Neuron (in vitro differentiated cells): ENCODE results near the gene TESK2.

Experiments
- H2AFZ ChIP-seq: one replicate; pipeline ENCODE4 v1.6.1; 2013; ENCODE audit warnings: low read depth, mild to moderate bottlenecking, inconsistent platforms, low read length, moderate library complexity
- H3K27me3 ChIP-seq: one replicate; pipeline ENCODE4 v1.6.1; 2013; ENCODE audit warnings: low read length; ENCODE audit not compliant: insufficient read depth
- H3K36me3 ChIP-seq: one replicate; pipeline ENCODE4 v1.6.1; 2013; ENCODE audit warnings: low read length; ENCODE audit not compliant: insufficient read depth
- H3K4me1 ChIP-seq: one replicate; pipeline ENCODE4 v1.6.1; 2013; ENCODE audit warnings: low read length; ENCODE audit not compliant: insufficient read depth
- H3K4me3 ChIP-seq: 2 replicates; pipeline ENCODE4 v1.5.1; 2013; ENCODE audit warnings: mild to moderate bottlenecking, low read length, moderate library complexity
- H3K9me3 ChIP-seq: one replicate; pipeline ENCODE4 v1.6.1; 2013; ENCODE audit warnings: low read length

Gene TESK2

GRCh38 chr1:45337630-45338325 lies 153.2 kb downstream of the TESK2 start:
- H3K4me3 ChIP-seq: no peak overlapping the region
- no peak overlapping the region for H2AFZ ChIP-seq
- H3K4me1 ChIP-seq: peaks cover 12% of the 10 kb centered on the region
- no peaks in the 10 kb centered on the region for H3K9me3 ChIP-seq
- peaks cover 32% of the 10 kb centered on the region for H3K36me3 ChIP-seq
- H3K27me3 ChIP-seq: no peaks in the 10 kb centered on the region

DNA sequence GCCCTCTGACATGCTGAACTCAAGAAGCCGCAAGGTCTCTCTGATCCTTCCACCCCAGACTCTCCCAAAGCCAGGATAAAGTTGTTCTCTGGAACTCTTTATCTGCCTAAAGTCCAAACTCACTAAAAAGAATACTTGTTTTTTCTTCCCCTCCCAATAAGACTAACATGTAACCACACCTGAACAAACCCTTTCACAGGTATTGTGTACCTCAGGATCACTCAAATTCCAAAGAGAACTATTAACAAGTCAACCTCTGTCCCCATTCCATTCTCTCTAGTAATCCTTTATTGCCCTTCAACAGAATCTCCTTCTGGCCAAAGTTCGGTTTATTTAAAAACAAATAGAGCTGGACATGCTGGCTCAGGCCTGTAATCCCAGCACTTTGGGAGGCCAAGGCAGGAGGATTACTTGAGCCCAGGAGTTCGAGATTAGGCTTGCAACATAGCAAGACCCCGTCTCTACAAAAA lies 155.1 kb downstream of the TESK2 start:
- peaks cover 32% of the 10 kb centered on the region for H3K36me3 ChIP-seq
- no peaks in the 10 kb centered on the region for H3K27me3 ChIP-seq
- no peak overlapping the region for H2AFZ ChIP-seq
- peaks cover 7% of the 10 kb centered on the region for H3K4me1 ChIP-seq
- H3K4me3 ChIP-seq: no peak overlapping the region
- no peaks in the 10 kb centered on the region for H3K9me3 ChIP-seq

- Histone ChIP-seq H3K4me1 (peaks cover 5% of the 10 kb centered on the region), H2AFZ (no peak overlapping the region), H3K9me3 (no peaks in the 10 kb centered on the region), H3K27me3 (no peaks in the 10 kb centered on the region), H3K36me3 (peaks cover 35% of the 10 kb centered on the region), H3K4me3 (no peak overlapping the region)
Measured at GRCh38 chr1:45334308-45335245, 156.4 kb downstream of the TESK2 start.

GRCh38 chr1:45332346-45332720 lies 158.6 kb downstream of the TESK2 start:
- H3K27me3 ChIP-seq: no peaks in the 10 kb centered on the region
- H3K4me3 ChIP-seq: no peak overlapping the region
- H3K36me3 ChIP-seq: peaks cover 46% of the 10 kb centered on the region
- H2AFZ ChIP-seq: no peak overlapping the region
- peaks cover under 1% of the 10 kb centered on the region for H3K9me3 ChIP-seq
- H3K4me1 ChIP-seq: no peaks in the 10 kb centered on the region

DNA sequence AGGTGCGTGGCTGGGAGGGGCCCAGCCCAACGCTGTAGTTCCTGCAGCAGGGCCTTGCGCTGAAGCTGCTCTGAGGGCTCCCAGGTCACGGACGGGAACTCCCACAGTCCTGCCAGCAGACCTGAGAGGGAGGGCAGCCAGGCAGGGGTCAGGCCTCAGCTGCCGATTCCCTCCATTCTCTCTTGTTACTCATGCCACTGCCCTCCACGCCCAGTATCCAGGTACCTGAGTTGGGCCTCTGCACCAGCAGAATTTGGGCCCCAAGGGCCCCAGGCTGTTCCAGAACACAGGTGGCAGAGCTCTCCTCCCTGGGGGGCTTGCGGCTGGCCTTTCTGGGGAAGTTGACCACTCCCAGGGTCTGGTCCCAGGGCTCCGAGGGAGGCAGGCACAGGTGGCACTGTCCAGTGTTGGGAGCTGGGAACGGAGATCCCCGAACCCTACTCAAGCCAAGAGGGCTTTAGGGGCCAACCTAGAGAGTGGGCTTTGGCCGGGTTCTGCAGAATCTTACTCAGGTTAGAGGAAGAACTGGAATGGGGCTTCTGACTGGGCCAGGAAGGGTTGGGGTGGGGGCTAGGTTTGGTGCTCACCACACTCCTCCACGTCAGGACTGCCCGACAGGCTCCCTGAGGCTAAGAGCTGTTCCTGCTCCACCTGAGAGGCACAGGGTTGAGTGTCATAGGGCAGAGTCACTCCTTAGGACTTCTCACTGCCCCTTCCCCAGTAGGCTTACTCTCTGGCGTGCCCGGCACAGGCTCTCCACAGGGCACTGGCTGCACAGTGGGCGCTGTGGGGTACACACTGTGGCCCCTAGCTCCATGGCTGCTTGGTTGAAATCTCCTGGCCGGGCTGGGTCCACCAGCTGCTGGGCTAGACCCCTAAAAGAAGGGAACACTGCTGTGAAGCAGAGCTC lies 159.3 kb downstream of the TESK2 start:
- Histone ChIP-seq H3K27me3 (no peaks in the 10 kb centered on the region), H3K36me3 (peaks cover 48% of the 10 kb centered on the region), H3K9me3 (peaks cover 3% of the 10 kb centered on the region), H3K4me1 (no peaks in the 10 kb centered on the region), H2AFZ (no peak overlapping the region), H3K4me3 (no peak overlapping the region)

GRCh38 chr1:45329445-45329844 lies 161.5 kb downstream of the TESK2 start:
- Histone ChIP-seq H2AFZ (no peak overlapping the region), H3K9me3 (peaks cover 3% of the 10 kb centered on the region), H3K36me3 (peaks cover 47% of the 10 kb centered on the region), H3K27me3 (no peaks in the 10 kb centered on the region), H3K4me3 (no peak overlapping the region), H3K4me1 (no peaks in the 10 kb centered on the region)

GRCh38 chr1:45328680-45329079 lies 162.3 kb downstream of the TESK2 start:
- Histone ChIP-seq H3K36me3 (peaks cover 40% of the 10 kb centered on the region), H3K9me3 (peaks cover 3% of the 10 kb centered on the region), H3K4me3 (no peak overlapping the region), H2AFZ (no peak overlapping the region), H3K4me1 (no peaks in the 10 kb centered on the region), H3K27me3 (no peaks in the 10 kb centered on the region)

DNA sequence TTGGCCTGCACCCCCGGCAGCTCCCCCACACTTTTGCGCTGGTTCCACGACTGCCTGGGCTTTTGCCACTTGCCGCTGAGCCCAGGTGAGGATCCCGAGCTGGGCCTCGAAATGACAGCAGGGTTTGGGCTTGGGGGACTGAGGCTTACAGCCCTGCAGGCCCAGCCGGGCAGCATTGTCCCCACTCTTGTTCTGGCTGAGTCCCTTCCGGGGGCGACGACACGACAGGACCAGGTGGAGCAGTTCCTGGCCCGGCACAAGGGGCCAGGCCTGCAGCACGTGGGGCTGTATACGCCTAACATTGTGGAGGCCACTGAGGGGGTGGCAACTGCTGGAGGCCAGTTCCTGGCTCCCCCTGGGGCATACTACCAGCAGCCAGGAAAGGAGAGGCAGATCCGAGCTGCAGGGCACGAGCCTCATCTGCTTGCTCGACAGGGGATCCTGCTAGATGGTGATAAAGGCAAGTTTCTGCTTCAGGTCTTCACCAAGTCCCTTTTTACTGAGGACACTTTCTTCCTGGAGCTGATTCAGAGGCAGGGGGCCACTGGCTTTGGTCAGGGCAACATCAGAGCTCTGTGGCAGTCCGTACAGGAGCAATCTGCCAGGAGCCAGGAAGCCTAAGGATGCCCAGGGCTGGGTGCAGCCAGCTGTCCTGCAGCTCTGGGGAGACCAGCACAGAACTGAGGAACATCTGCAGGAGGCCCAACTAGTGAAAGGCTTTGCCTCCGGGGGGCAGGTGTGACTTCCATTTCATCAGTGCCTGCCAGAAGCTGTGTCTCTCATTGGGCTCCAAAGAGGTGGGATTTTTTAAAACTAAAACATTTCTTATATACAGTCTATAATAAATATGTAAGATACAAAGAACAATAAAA lies 163.1 kb downstream of the TESK2 start:
- H3K36me3 ChIP-seq: peaks cover 34% of the 10 kb centered on the region
- no peak overlapping the region for H2AFZ ChIP-seq
- no peak overlapping the region for H3K4me3 ChIP-seq
- H3K9me3 ChIP-seq: peaks cover 3% of the 10 kb centered on the region
- no peaks in the 10 kb centered on the region for H3K4me1 ChIP-seq
- no peaks in the 10 kb centered on the region for H3K27me3 ChIP-seq

GRCh38 chr1:45326627-45327623 lies 164.0 kb downstream of the TESK2 start, which contains the start of gene HPDL:
HPDL (plus strand) TSS chr1:45326895; CDS start chr1:45327149, 254 bp downstream.
- Histone ChIP-seq H3K27me3 (no peaks in the 10 kb centered on the region), H3K36me3 (peaks cover 26% of the 10 kb centered on the region), H3K4me3 (no peak within 1 kb of the TSS), H3K9me3 (peaks cover 3% of the 10 kb centered on the region), H3K4me1 (no peaks in the 10 kb centered on the region), H2AFZ (no peak within 1 kb of the TSS)

- no peak overlapping the region for H2AFZ ChIP-seq
- H3K27me3 ChIP-seq: no peaks in the 10 kb centered on the region
- peaks cover 3% of the 10 kb centered on the region for H3K9me3 ChIP-seq
- no peaks in the 10 kb centered on the region for H3K4me1 ChIP-seq
- H3K4me3 ChIP-seq: no peak overlapping the region
- H3K36me3 ChIP-seq: peaks cover 17% of the 10 kb centered on the region
Measured at GRCh38 chr1:45325851-45326506, 165.0 kb downstream of the TESK2 start.
